H9 (cell line): ENCODE measurements around the gene CAMTA1. TPM values are rescaled to one million over a fixed set of nuclear protein-coding genes. Genes with fewer than 3 reads are reported as not detected.

Experiments used
- DNase-seq: peaks from one replicate; pipeline ENCODE4 v3.0.0-alpha.2; 2017
- H2AFZ ChIP-seq: one replicate; pipeline ENCODE4 v1.6.1; 2013; ENCODE audit warnings: mild to moderate bottlenecking, low read length, control low read depth, moderate library complexity
- H2AK5ac ChIP-seq: 2 replicates; pipeline ENCODE4 v1.6.1; 2013; ENCODE audit warnings: low read length, control low read depth, mixed read lengths; ENCODE audit not compliant: insufficient read length
- H2BK120ac ChIP-seq: one replicate; pipeline ENCODE4 v1.6.1; 2013; ENCODE audit warnings: low read depth, mild to moderate bottlenecking, low read length, control low read depth, inconsistent platforms; ENCODE audit not compliant: poor library complexity, severe bottlenecking
- H2BK12ac ChIP-seq: 2 replicates; pipeline ENCODE4 v1.6.1; 2013; ENCODE audit warnings: low read length, control low read depth, mixed read lengths, low read depth; ENCODE audit not compliant: insufficient read length
- H2BK15ac ChIP-seq: 2 replicates; pipeline ENCODE4 v1.6.1; 2013; ENCODE audit warnings: low read depth, low read length, control low read depth
- H2BK20ac ChIP-seq: one replicate; pipeline ENCODE4 v1.6.1; 2013; ENCODE audit warnings: low read depth, mild to moderate bottlenecking, low read length, control low read depth, inconsistent platforms; ENCODE audit not compliant: poor library complexity, severe bottlenecking
- H2BK5ac ChIP-seq: 2 replicates; pipeline ENCODE4 v1.6.1; 2013; ENCODE audit warnings: low read length, control low read depth, mixed read lengths; ENCODE audit not compliant: insufficient read length
- H3K14ac ChIP-seq: 2 replicates; pipeline ENCODE4 v1.6.1; 2013; ENCODE audit warnings: low read length, control low read depth; ENCODE audit not compliant: insufficient read depth
- H3K18ac ChIP-seq: 2 replicates; pipeline ENCODE4 v1.6.1; 2013; ENCODE audit warnings: low read depth, mild to moderate bottlenecking, mixed read lengths, low read length, control low read depth; ENCODE audit not compliant: insufficient read length
- H3K23ac ChIP-seq: 2 replicates; pipeline ENCODE4 v1.6.1; 2013; ENCODE audit warnings: low read length, control low read depth, mixed read lengths, low read depth; ENCODE audit not compliant: insufficient read length
- H3K23me2 ChIP-seq: 2 replicates; pipeline ENCODE4 v1.6.1; 2013; ENCODE audit warnings: low read depth, mild to moderate bottlenecking, mixed read lengths, low read length, control low read depth; ENCODE audit not compliant: insufficient read length, poor library complexity, severe bottlenecking
- H3K27ac ChIP-seq: 2 replicates; pipeline ENCODE4 v1.5.1; 2013; ENCODE audit warnings: low read length, control low read depth, mixed read lengths, low read depth; ENCODE audit not compliant: insufficient read length
- H3K27me3 ChIP-seq: 2 replicates; pipeline ENCODE4 v1.6.1; 2013; ENCODE audit warnings: low read length, control low read depth, inconsistent platforms; ENCODE audit not compliant: insufficient read depth
- H3K4ac ChIP-seq: 2 replicates; pipeline ENCODE4 v1.6.1; 2013; ENCODE audit warnings: low read depth, mild to moderate bottlenecking, control low read depth, inconsistent platforms, low read length, moderate library complexity
- H3K4me1 ChIP-seq: 2 replicates; pipeline ENCODE4 v1.6.1; 2013; ENCODE audit warnings: low read length, control low read depth, inconsistent platforms; ENCODE audit not compliant: insufficient read depth
- H3K4me2 ChIP-seq: 2 replicates; pipeline ENCODE4 v1.6.1; 2013; ENCODE audit warnings: low read length, control low read depth, mixed read lengths; ENCODE audit not compliant: insufficient read length, insufficient read depth
- H3K56ac ChIP-seq: 2 replicates; pipeline ENCODE4 v1.6.1; 2013; ENCODE audit warnings: low read depth, mild to moderate bottlenecking, mixed read lengths, low read length, control low read depth; ENCODE audit not compliant: insufficient read length
- H3K79me1 ChIP-seq: 2 replicates; pipeline ENCODE4 v1.6.1; 2013; ENCODE audit warnings: low read depth, mild to moderate bottlenecking, moderate library complexity, low read length, control low read depth, inconsistent platforms; ENCODE audit not compliant: insufficient read depth, poor library complexity, severe bottlenecking
- H3K79me2 ChIP-seq: 2 replicates; pipeline ENCODE4 v1.6.1; 2013; ENCODE audit warnings: low read length, control low read depth, inconsistent platforms; ENCODE audit not compliant: insufficient read depth
- H3K9ac ChIP-seq: 2 replicates; pipeline ENCODE4 v1.6.1; 2013; ENCODE audit warnings: low read length, control low read depth, mixed read lengths; ENCODE audit not compliant: insufficient read length; ENCODE audit errors: extremely low read depth
- H3K9me3 ChIP-seq: one replicate; pipeline ENCODE4 v1.6.1; 2013; ENCODE audit warnings: low read depth, low read length, inconsistent platforms; ENCODE audit not compliant: control insufficient read depth
- H3T11ph ChIP-seq: one replicate; pipeline ENCODE4 v1.6.1; 2013; ENCODE audit warnings: mild to moderate bottlenecking, low read length, control low read depth, inconsistent platforms
- H4K20me1 ChIP-seq: one replicate; pipeline ENCODE4 v1.6.1; 2013; ENCODE audit not compliant: control insufficient read depth, insufficient read length, insufficient read depth
- H4K5ac ChIP-seq: 2 replicates; pipeline ENCODE4 v1.6.1; 2013; ENCODE audit warnings: low read depth, mild to moderate bottlenecking, mixed read lengths, low read length, control low read depth; ENCODE audit not compliant: insufficient read length
- H4K8ac ChIP-seq: replicated peaks from 2 replicates; pipeline ENCODE4 v1.6.1; 2013; ENCODE audit warnings: low read length, control low read depth, mixed read lengths, low read depth; ENCODE audit not compliant: insufficient read length
- H4K91ac ChIP-seq: 2 replicates; pipeline ENCODE4 v1.6.1; 2013; ENCODE audit warnings: low read depth, mild to moderate bottlenecking, moderate library complexity, mixed read lengths, low read length, control low read depth; ENCODE audit not compliant: insufficient read length
- H3K27ac Mint-ChIP-seq, 3 experiments: 2 replicates in 2 of 3; 3 replicates in 1 of 3; pipeline ENCODE4 v1.8.0; 2020 to 2021; ENCODE audit warnings: mixed read lengths in 3 of 3, mild to moderate bottlenecking in 1 of 3, moderate library complexity in 1 of 3
- H3K27me3 Mint-ChIP-seq: 2 replicates; pipeline ENCODE4 v1.8.0; 2021; ENCODE audit warnings: low read depth, mild to moderate bottlenecking, moderate library complexity, mixed read lengths
- H3K36me3 Mint-ChIP-seq, 3 experiments: 2 replicates in 2 of 3; 3 replicates in 1 of 3; pipeline ENCODE4 v1.8.0; 2020 to 2021; ENCODE audit warnings: low read depth in 3 of 3, mixed read lengths in 3 of 3; ENCODE audit not compliant: insufficient read depth in 1 of 3
- H3K4me1 Mint-ChIP-seq, 2 experiments: 2 replicates each; pipeline ENCODE4 v1.8.0; 2020; ENCODE audit warnings: mixed read lengths in 2 of 2
- H3K4me3 Mint-ChIP-seq, 2 experiments: 2 replicates in 1 of 2; 3 replicates in 1 of 2; pipeline ENCODE4 v1.8.0; 2020 to 2021; ENCODE audit warnings: mild to moderate bottlenecking in 2 of 2, mixed read lengths in 2 of 2, moderate library complexity in 1 of 2
- H3K9me3 Mint-ChIP-seq, 2 experiments: 2 replicates in 1 of 2; 3 replicates in 1 of 2; pipeline ENCODE4 v1.8.0; 2020; ENCODE audit warnings: mild to moderate bottlenecking in 2 of 2, mixed read lengths in 2 of 2, moderate library complexity in 1 of 2
- CTCF ChIP-seq: fragments of 200-600 bp; sonication (generic); conservative IDR thresholded peaks from 3 replicates; pipeline ENCODE4 v1.8.0; 2021; ENCODE audit warnings: antibody characterized with exemption, mild to moderate bottlenecking
- WGBS: extraction: QIAGEN DNeasy Blood & Tissue Kit; methylation state at CpG from one replicate; pipeline ENCODE4 v1.1.7; 2013; ENCODE audit warnings: missing lambda C conversion rate, low lambda C conversion rate, mixed read lengths; ENCODE audit not compliant: insufficient read length; ENCODE audit errors: extremely low coverage; 5-methylcytosine and 5-hydroxymethylcytosine counted together
- total RNA-seq: library from RNA; stranded (reverse); gene quantifications from 2 replicates; pipeline ENCODE4 v1.2.1, GENCODE V29; 2021

The CAMTA1 gene
- total RNA-seq, 1 experiment from 2014 or later: 115 TPM

DNA sequence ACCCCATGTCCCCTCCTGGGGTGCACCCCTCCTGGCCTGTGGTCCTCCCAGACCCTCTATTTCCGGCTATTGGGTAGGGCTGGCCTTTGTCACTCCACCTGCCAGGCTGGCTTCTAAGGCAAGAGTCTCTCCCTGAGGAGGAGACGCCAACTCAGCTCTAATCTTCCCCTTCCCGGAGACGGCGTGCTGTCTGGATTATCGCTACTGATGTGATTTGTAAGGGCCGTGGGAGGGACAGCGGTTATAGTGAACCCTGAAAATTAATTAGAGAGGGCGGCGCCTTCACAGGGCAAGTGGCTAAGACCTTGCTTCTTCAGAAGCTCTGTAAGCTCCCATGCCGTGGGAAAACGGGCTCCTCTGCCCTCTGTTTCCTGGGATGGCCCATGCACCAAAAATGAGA lies 778.9 kb downstream of the CAMTA1 start:
- no peak overlapping the region for H2BK5ac ChIP-seq
- Mint-ChIP-seq H3K4me3 (no peak overlapping the region), H3K36me3 (no peaks in the 10 kb centered on the region), H3K4me1 (peaks cover 6 to 8% of the 10 kb centered on the region in 2 experiments), H3K27me3 (no peaks in the 10 kb centered on the region; the same call in 1 of the 2 replicates), H3K27ac (peak overlapping the region in 1 of 3 experiments; percentile 37; a peak in 1 of 7 replicates), H3K9me3 (no peaks in the 10 kb centered on the region)
- no peak overlapping the region for H2BK12ac ChIP-seq
- no peak for TF ChIP-seq CTCF
- H3K4ac ChIP-seq: no peak overlapping the region
- no peak overlapping the region for H3K4me2 ChIP-seq
- H3T11ph ChIP-seq: no peak overlapping the region
- no peaks in the 10 kb centered on the region for H3K9me3 ChIP-seq
- no peak overlapping the region for H3K9ac ChIP-seq
- no peaks in the 10 kb centered on the region for H3K23me2 ChIP-seq
- H2AK5ac ChIP-seq: no peak overlapping the region
- no CpG with 5 or more reads among the region's 12 CpGs for WGBS
- no peak overlapping the region for H2BK15ac ChIP-seq
- H2AFZ ChIP-seq: no peak overlapping the region
- H3K27me3 ChIP-seq: no peaks in the 10 kb centered on the region
- H3K4me1 ChIP-seq: no peaks in the 10 kb centered on the region
- no peak overlapping the region for H4K8ac ChIP-seq
- no peaks in the 10 kb centered on the region for H3K79me2 ChIP-seq
- H2BK20ac ChIP-seq: no peak overlapping the region
- no peak overlapping the region for H3K14ac ChIP-seq
- no peak overlapping the region for H2BK120ac ChIP-seq
- no peak overlapping the region for H3K56ac ChIP-seq
- no peak overlapping the region for H4K91ac ChIP-seq
- H4K20me1 ChIP-seq: no peaks in the 10 kb centered on the region
- no peak for DNase-seq
- H3K23ac ChIP-seq: no peak overlapping the region
- no peak overlapping the region for H3K18ac ChIP-seq
- H3K27ac ChIP-seq: no peak overlapping the region
- no peak overlapping the region for H4K5ac ChIP-seq
- no peaks in the 10 kb centered on the region for H3K79me1 ChIP-seq
